Spleen (tissue), 7 donors: ENCODE data around the gene CITED4.

ENCODE experiments used
- CTCF ChIP-seq, 11 experiments: fragments of 200-600 bp in 7 of 11; fragments of 450-650 bp in 4 of 11; sonication (generic) in 4 of 11; IDR thresholded peaks in 8 of 11; conservative IDR thresholded peaks in 3 of 11; 1 replicate in 7 of 11; 2 replicates in 4 of 11; pipeline versions ENCODE4 v1.4.0 to v1.8.0; 2016 to 2021; ENCODE audit warnings: antibody characterized with exemption in 11 of 11, inconsistent platforms in 4 of 11, mild to moderate bottlenecking in 1 of 11
- POLR2A ChIP-seq, 3 donors: fragments of 450-650 bp; IDR thresholded peaks; one replicate each; pipeline ENCODE4 v1.5.1; 2017; ENCODE audit warnings: antibody characterized with exemption in 3 of 3, mild to moderate bottlenecking in 1 of 3
- POLR2AphosphoS5 ChIP-seq, 3 donors: sonication (generic); formaldehyde crosslinking; IDR thresholded peaks; one replicate each; pipeline ENCODE4 v1.5.1; 2017; ENCODE audit warnings: antibody characterized with exemption in 3 of 3
- donor health status: DM: no; HTN: no; CAD: no; lungs with moderate emphysema.
- donor health status: DM: no; HTN: no; CAD: no.
- donor health status: DM: no; HTN: no; CAD: no.

- no peak for TF ChIP-seq POLR2AphosphoS5 (IDR thresholded peaks at IDR 0.05)
- TF ChIP-seq CTCF (IDR thresholded peaks at IDR 0.05 in 8 of 11, conservative IDR thresholded peaks at IDR 0.05 in 3 of 11), result no peak
- TF ChIP-seq POLR2A (IDR thresholded peaks at IDR 0.05), result no peak
Measured at GRCh38 chr1:40887652-40888051, 25.5 kb upstream of the CITED4 start.
